Fibroblast of gingiva (primary cell): ENCODE measurements around the gene NMD3.
"Not testable (repeated sequence)": the region's sequence is repeated elsewhere in the genome, so short reads cannot be mapped to it uniquely, and the experiment has no call there.

Experiments used
- DNase-seq: peaks from one replicate; pipeline ENCODE4 v3.0.0-alpha.2; 2011; ENCODE audit warnings: low read depth

Gene NMD3

GRCh38 chr3:161282387-161282786, 61.3 kb downstream of the NMD3 start:
- not testable (repeated sequence) for DNase-seq

- DNase-seq: peak; percentile 93
These were observed 63.9 kb downstream of the NMD3 start for GRCh38 chr3:161284989-161285388.

- DNase-seq: no peak
These were observed 68.1 kb downstream of the NMD3 start for GRCh38 chr3:161289174-161289573.

GRCh38 chr3:161291191-161291901, 70.2 kb downstream of the NMD3 start:
- DNase-seq: no peak

- DNase-seq: no peak
These were observed 72.3 kb downstream of the NMD3 start for GRCh38 chr3:161293381-161293780.

GRCh38 chr3:161295325-161295724, 74.2 kb downstream of the NMD3 start:
- no peak for DNase-seq

GRCh38 chr3:161296814-161297213, 75.7 kb downstream of the NMD3 start:
- no peak for DNase-seq
